ENCODE measurements around the gene SPATA20.
A peak's percentile ranks its signal among the peaks of the same experiment; 100 is the strongest.

SPATA20 gene

GRCh38 chr17:50541716-50542688 lies 5.0 kb upstream of the SPATA20 start:
- 0 out of 4 replicates have a peak, but pooled peaks of 1 of the 2 experiments have one; percentile 21 for TF ChIP-seq REST (IDR thresholded peaks at IDR 0.05; ENCODE audit: insufficient read depth in 1 of 2, low read depth in 2 of 2, low read length in 2 of 2)
- TF ChIP-seq POLR2AphosphoS5 (IDR thresholded peaks at IDR 0.05; ENCODE audit: low read depth, low read length) = peak; percentile 80
- TF ChIP-seq SIN3A (IDR thresholded peaks at IDR 0.05; ENCODE audit: borderline replicate concordance, insufficient read depth, low read length) = no peak
- TF ChIP-seq FOXP2 (optimal IDR thresholded peaks at IDR 0.05; ENCODE audit: borderline replicate concordance, extremely low read depth, extremely low read length, insufficient read depth) = peak; percentile 74
- 0 out of 2 replicates have a peak, but pooled peaks have one; percentile 43 for TF ChIP-seq TAF1 (IDR thresholded peaks at IDR 0.05; ENCODE audit: borderline replicate concordance, insufficient read depth, low read length)

GRCh38 chr17:50542795-50543774 lies 3.9 kb upstream of the SPATA20 start:
- TF ChIP-seq POLR2AphosphoS5 (IDR thresholded peaks at IDR 0.05; ENCODE audit: low read depth, low read length) = no peak
- no peak for TF ChIP-seq FOXP2 (optimal IDR thresholded peaks at IDR 0.05; ENCODE audit: borderline replicate concordance, extremely low read depth, extremely low read length, insufficient read depth)
- TF ChIP-seq TAF1 (IDR thresholded peaks at IDR 0.05; ENCODE audit: borderline replicate concordance, insufficient read depth, low read length) = no peak
- no peak for TF ChIP-seq REST (IDR thresholded peaks at IDR 0.05; ENCODE audit: insufficient read depth in 1 of 2, low read depth in 2 of 2, low read length in 2 of 2)
- no peak for TF ChIP-seq SIN3A (IDR thresholded peaks at IDR 0.05; ENCODE audit: borderline replicate concordance, insufficient read depth, low read length)

- TF ChIP-seq POLR2AphosphoS5 (IDR thresholded peaks at IDR 0.05; ENCODE audit: low read depth, low read length) = no peak
- no peak for TF ChIP-seq REST (IDR thresholded peaks at IDR 0.05; ENCODE audit: insufficient read depth in 1 of 2, low read depth in 2 of 2, low read length in 2 of 2)
- no peak for TF ChIP-seq FOXP2 (optimal IDR thresholded peaks at IDR 0.05; ENCODE audit: borderline replicate concordance, extremely low read depth, extremely low read length, insufficient read depth)
- no peak for TF ChIP-seq TAF1 (IDR thresholded peaks at IDR 0.05; ENCODE audit: borderline replicate concordance, insufficient read depth, low read length)
- no peak for TF ChIP-seq SIN3A (IDR thresholded peaks at IDR 0.05; ENCODE audit: borderline replicate concordance, insufficient read depth, low read length)
Measured at GRCh38 chr17:50544516-50544915, 2.5 kb upstream of the SPATA20 start.

GRCh38 chr17:50545311-50545710 lies 1.7 kb upstream of the SPATA20 start:
- TF ChIP-seq POLR2AphosphoS5 (IDR thresholded peaks at IDR 0.05; ENCODE audit: low read depth, low read length) = no peak
- no peak for TF ChIP-seq TAF1 (IDR thresholded peaks at IDR 0.05; ENCODE audit: borderline replicate concordance, insufficient read depth, low read length)
- no peak for TF ChIP-seq FOXP2 (optimal IDR thresholded peaks at IDR 0.05; ENCODE audit: borderline replicate concordance, extremely low read depth, extremely low read length, insufficient read depth)
- TF ChIP-seq SIN3A (IDR thresholded peaks at IDR 0.05; ENCODE audit: borderline replicate concordance, insufficient read depth, low read length) = no peak
- no peak for TF ChIP-seq REST (IDR thresholded peaks at IDR 0.05; ENCODE audit: insufficient read depth in 1 of 2, low read depth in 2 of 2, low read length in 2 of 2)
